ENCODE measurements around the gene ANXA7.
"Not testable (repeated sequence)": the region's sequence is repeated elsewhere in the genome, so short reads cannot be mapped to it uniquely, and the experiment has no call there.

The ANXA7 gene

DNA sequence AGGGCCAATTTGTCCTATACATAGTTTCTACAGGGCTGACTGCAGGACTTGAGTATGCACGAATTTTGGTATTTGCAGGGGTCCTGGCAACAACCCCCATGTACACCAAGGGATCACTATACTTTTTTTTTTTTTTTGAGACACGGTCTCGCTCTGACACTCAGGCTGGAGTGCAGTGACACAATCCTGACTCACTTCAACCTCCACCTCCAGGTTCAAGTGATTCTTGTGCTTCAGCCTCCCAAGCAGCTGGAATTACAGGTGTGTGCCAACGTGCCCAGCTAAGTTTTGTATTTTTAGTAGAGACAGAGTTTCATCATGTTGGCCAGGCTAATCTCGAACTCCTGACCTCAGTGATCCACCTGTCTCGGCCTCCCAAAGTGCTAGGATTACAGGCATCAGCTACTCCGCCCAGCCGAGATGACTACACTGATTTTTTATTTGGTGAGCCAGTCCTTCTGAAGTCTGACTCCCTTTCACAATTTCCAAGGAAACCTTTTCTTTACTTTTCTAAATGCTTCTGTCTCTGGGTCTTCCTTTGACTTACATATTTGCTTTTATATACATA lies 75.0 kb downstream of the ANXA7 start:
- no peak for DNase-seq (ENCODE audit: low read depth)

DNA sequence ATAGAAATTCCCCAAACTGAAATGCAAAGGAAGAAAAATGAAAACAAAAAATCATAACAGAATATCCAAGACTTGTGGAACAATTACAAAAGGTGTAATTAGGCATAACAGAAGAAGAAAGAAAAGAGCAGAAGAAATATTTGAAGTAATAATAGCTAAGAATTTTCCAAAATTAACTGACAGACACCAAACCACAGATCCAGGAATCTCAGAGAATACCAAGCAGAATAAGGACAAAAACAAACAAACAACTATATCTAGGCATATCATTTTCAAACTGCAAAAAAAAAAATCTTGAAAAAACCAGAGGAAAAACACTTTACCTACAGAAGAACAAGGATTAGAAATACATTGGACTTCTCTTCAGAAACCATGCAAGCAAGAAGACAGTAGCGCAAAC lies 80.7 kb downstream of the ANXA7 start:
- DNase-seq (ENCODE audit: low read depth): no peak

DNA sequence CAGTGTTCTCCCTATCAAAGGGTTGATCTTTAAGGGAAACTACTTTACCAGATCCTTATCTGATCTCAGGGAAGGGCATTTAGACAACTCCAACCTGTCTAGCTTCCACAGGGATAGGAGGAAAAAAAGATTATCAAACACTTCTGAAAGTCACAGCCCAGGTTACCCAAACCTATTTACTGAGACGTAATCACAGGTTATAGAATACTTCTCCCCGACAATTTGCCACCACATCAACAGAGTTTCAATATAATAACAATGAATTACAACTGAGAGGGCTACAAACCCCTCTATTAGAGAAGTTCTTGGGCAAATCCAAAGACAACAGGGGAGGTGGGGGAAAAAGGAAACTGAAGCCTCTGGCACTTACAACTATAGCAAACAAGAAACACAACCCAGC lies 81.5 kb downstream of the ANXA7 start:
- no peak for DNase-seq (ENCODE audit: low read depth)

DNA sequence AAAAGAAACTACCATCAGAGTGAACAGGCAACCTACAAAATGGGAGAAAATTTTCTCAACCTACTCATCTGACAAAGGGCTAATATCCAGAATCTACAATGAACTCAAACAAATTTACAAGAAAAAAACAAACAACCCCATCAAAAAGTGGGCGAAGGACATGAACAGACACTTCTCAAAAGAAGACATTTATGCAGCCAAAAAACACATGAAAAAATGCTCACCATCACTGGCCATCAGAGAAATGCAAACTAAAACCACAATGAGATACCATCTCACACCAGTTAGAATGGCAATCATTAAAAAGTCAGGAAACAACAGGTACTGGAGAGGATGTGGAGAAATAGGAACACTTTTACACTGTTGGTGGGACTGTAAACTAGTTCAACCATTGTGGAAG lies 85.3 kb downstream of the ANXA7 start:
- not testable (repeated sequence) for DNase-seq (ENCODE audit: low read depth)

DNA sequence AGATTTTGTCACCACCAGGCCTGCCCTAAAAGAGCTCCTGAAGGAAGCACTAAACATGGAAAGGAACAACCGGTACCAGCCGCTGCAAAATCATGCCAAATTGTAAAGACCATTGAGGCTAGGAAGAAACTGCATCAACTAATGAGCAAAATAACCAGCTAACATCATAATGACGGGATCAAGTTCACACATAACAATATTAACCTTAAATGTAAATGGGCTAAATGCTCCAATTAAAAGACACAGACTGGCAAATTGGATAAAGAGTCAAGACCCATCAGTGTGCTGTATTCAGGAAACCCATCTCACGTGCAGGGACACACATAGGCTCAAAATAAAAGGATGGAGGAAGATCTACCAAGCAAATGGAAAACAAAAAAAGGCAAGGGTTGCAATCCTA lies 88.6 kb downstream of the ANXA7 start:
- DNase-seq (ENCODE audit: low read depth): not testable (repeated sequence)

Measured in activated gamma-delta T cell treated with anti-CD3 and anti-CD28 coated beads, Interleukin-2, amount 50 U/mL, for 16 hours (primary cell).